ENCODE measurements around the gene EGFR. TPM values are rescaled to one million over a fixed set of nuclear protein-coding genes. Genes with fewer than 3 reads are reported as not detected.
A peak's percentile ranks its signal among the peaks of the same experiment; 100 is the strongest.

Gene EGFR
- total RNA-seq, 4 donors from 2014 or later: 45.5 to 61.1 (median 56.9) TPM

GRCh38 chr7:54989453-54990225, 29.2 kb upstream of the EGFR start:
- H3K27me3 ChIP-seq: no peaks in the 10 kb centered on the region
- H3K4me1 ChIP-seq: no peaks in the 10 kb centered on the region
- DNase-seq: no peak
- TF ChIP-seq POLR2A (IDR thresholded peaks at IDR 0.05): no peak
- H3K9me3 ChIP-seq: no peaks in the 10 kb centered on the region
- no peaks in the 10 kb centered on the region for H3K36me3 ChIP-seq
- no peak overlapping the region for H3K27ac ChIP-seq
- H3K4me3 ChIP-seq: no peak overlapping the region

GRCh38 chr7:54991341-54991740, 27.5 kb upstream of the EGFR start:
- Histone ChIP-seq H3K27ac (no peak overlapping the region), H3K4me3 (no peak overlapping the region), H3K27me3 (no peaks in the 10 kb centered on the region), H3K4me1 (no peaks in the 10 kb centered on the region), H3K9me3 (no peaks in the 10 kb centered on the region), H3K36me3 (no peaks in the 10 kb centered on the region)
- TF ChIP-seq POLR2A (IDR thresholded peaks at IDR 0.05) (no peak), CTCF (IDR thresholded peaks at IDR 0.05) (no peak)
- no peak for DNase-seq

- DNase-seq: no peak
- Histone ChIP-seq H3K4me1 (no peaks in the 10 kb centered on the region), H3K9me3 (no peaks in the 10 kb centered on the region), H3K4me3 (no peak overlapping the region), H3K27ac (no peak overlapping the region), H3K36me3 (no peaks in the 10 kb centered on the region), H3K27me3 (no peaks in the 10 kb centered on the region)
- TF ChIP-seq CTCF (IDR thresholded peaks at IDR 0.05) (no peak), POLR2A (IDR thresholded peaks at IDR 0.05) (no peak)
Observed at GRCh38 chr7:54992871-54993475, 25.8 kb upstream of the EGFR start.

- no peaks in the 10 kb centered on the region for H3K4me1 ChIP-seq
- TF ChIP-seq POLR2A (IDR thresholded peaks at IDR 0.05) (no peak), CTCF (IDR thresholded peaks at IDR 0.05) (no peak)
- no peaks in the 10 kb centered on the region for H3K9me3 ChIP-seq
- no peaks in the 10 kb centered on the region for H3K36me3 ChIP-seq
- DNase-seq: no peak
- H3K27me3 ChIP-seq: no peaks in the 10 kb centered on the region
- H3K4me3 ChIP-seq: no peak overlapping the region
- H3K27ac ChIP-seq: peak overlapping the region in 1 of 4 donors; percentile 32
Observed at GRCh38 chr7:54995166-54995565, 23.7 kb upstream of the EGFR start.

- Histone ChIP-seq H3K9me3 (no peaks in the 10 kb centered on the region), H3K4me3 (no peak overlapping the region), H3K36me3 (no peaks in the 10 kb centered on the region), H3K4me1 (no peaks in the 10 kb centered on the region), H3K27ac (peak overlapping the region in 1 of 4 donors; percentile 32), H3K27me3 (no peaks in the 10 kb centered on the region)
- TF ChIP-seq POLR2A (IDR thresholded peaks at IDR 0.05): no peak
- no peak for TF ChIP-seq CTCF (IDR thresholded peaks at IDR 0.05)
- DNase-seq: peak in 1 of 3 donors; percentile 63
Observed at GRCh38 chr7:54995610-54996363, 23.0 kb upstream of the EGFR start.

GRCh38 chr7:54996391-54996790, 22.4 kb upstream of the EGFR start:
- no peaks in the 10 kb centered on the region for H3K36me3 ChIP-seq
- H3K9me3 ChIP-seq: no peaks in the 10 kb centered on the region
- no peaks in the 10 kb centered on the region for H3K27me3 ChIP-seq
- no peak overlapping the region for H3K27ac ChIP-seq
- TF ChIP-seq POLR2A (IDR thresholded peaks at IDR 0.05) (no peak), CTCF (IDR thresholded peaks at IDR 0.05) (no peak)
- no peaks in the 10 kb centered on the region for H3K4me1 ChIP-seq
- no peak for DNase-seq
- no peak overlapping the region for H3K4me3 ChIP-seq
